NT2/D1 (cell line): Measurements from ENCODE around the gene WNT3A.

Source experiments
- SUZ12 ChIP-seq: IDR thresholded peaks from 2 replicates; pipeline ENCODE4 v1.6.1; 2011; ENCODE audit not compliant: insufficient read length, insufficient read depth; ENCODE audit errors: extremely low read depth
- YY1 ChIP-seq: IDR thresholded peaks from 2 replicates; pipeline ENCODE4 v1.6.1; 2011; ENCODE audit not compliant: insufficient read length, insufficient read depth
- ZNF274 ChIP-seq: IDR thresholded peaks from 2 replicates; pipeline ENCODE4 v1.6.1; 2011; ENCODE audit warnings: mild to moderate bottlenecking, low read depth, low read length

GRCh38 chr1:228022571-228023293, 15.9 kb downstream of the WNT3A start:
- TF ChIP-seq SUZ12: no peak
- no peak for TF ChIP-seq YY1
- TF ChIP-seq ZNF274: no peak
